ENCODE data around the gene ZDHHC5.

GRCh38 chr11:57675176-57675941 is 7.4 kb downstream of the ZDHHC5 start:
- TF ChIP-seq POLR2A (IDR thresholded peaks at IDR 0.05): no peak
- no peak for TF ChIP-seq CTCF (IDR thresholded peaks at IDR 0.05)

All from Peyer's patch (tissue), 4 donors.